Measurements from ENCODE around the gene CNNM1. TPM values are rescaled to one million over a fixed set of nuclear protein-coding genes. Genes with fewer than 3 reads are reported as not detected.

CNNM1 gene
- total RNA-seq, 1 experiment from 2014 or later: 0.90 TPM

DNA sequence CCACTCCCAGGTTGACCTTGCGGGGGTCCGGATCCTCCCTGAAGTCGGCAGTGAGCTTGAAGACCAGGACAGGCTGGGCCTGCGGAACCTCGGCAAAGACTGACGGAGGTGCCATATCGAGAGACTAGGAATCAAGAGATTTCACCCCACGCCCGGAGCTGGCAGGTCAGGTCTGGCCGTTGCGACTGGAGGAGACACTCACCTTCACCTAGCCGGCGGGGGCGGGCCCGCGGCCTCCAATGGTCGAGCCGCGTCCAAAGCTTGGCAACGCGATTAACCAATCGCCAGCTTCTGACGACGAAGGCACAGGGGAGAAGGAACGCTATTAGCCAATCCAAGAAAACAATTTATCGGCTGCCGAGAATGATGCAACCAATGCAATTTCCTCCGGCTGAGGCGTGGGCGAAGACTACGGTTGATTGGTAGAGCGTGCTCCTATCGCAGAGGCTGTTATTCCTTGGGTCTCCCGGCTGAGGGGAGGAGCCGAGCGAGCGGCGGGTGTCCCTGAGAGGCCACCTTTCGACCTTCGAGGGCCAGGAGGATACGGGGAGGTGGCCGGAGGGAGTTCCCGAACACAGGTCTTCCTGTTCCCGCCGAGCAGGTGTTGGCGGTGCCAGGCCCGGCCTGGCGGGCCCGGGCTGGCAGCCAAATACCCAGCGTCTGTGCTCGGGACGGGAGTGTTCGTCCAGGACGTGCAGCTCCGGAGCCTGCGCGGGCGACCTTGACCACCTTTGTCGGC lies 101.5 kb downstream of the CNNM1 start, which contains the start of gene GOT1 (continued):
- TF ChIP-seq ZNF219 (CRISPR knock-in tag; IDR thresholded peaks at IDR 0.05; ENCODE audit: borderline replicate concordance) (no peak), MAX (CRISPR knock-in tag; IDR thresholded peaks at IDR 0.05) (peak; percentile 70; the same call in 1 of the 2 replicates), ZNF138 (CRISPR knock-in tag; conservative IDR thresholded peaks at IDR 0.05) (no peak), ZNF416 (CRISPR knock-in tag; IDR thresholded peaks at IDR 0.05) (peak; percentile 13; the same call in 1 of the 2 replicates), AR (CRISPR knock-in tag; IDR thresholded peaks at IDR 0.05) (no peak), TEAD4 (CRISPR knock-in tag; IDR thresholded peaks at IDR 0.05) (no peak), STAT6 (CRISPR knock-in tag; conservative IDR thresholded peaks at IDR 0.05; ENCODE audit: low read depth) (no peak)
- TF ChIP-seq, protein P1, sequence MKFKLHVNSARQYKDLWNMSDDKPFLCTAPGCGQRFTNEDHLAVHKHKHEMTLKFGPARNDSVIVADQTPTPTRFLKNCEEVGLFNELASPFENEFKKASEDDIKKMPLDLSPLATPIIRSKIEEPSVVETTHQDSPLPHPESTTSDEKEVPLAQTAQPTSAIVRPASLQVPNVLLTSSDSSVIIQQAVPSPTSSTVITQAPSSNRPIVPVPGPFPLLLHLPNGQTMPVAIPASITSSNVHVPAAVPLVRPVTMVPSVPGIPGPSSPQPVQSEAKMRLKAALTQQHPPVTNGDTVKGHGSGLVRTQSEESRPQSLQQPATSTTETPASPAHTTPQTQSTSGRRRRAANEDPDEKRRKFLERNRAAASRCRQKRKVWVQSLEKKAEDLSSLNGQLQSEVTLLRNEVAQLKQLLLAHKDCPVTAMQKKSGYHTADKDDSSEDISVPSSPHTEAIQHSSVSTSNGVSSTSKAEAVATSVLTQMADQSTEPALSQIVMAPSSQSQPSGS (CRISPR knock-in tag; IDR thresholded peaks at IDR 0.05; ENCODE audit: borderline replicate concordance, low read depth): no peak

GRCh38 chr10:99431190-99431760 lies 102.1 kb downstream of the CNNM1 start:
- POLR2A ChIA-PET: interaction anchor here (0.6 to 2.0 kb wide), 13 partner anchors 18 to 965 kb away, joined by 3 to 9 read pairs (median 4); partner anchors contain the start of genes NKX2-3 and SLC25A28
- TF ChIP-seq ZNF423 (CRISPR knock-in tag; IDR thresholded peaks at IDR 0.05) (no peak), AR (CRISPR knock-in tag; IDR thresholded peaks at IDR 0.05) (no peak), ARID4B (CRISPR knock-in tag; IDR thresholded peaks at IDR 0.05; ENCODE audit: borderline replicate concordance) (no peak), ESRRA (CRISPR knock-in tag; IDR thresholded peaks at IDR 0.05; ENCODE audit: borderline replicate concordance) (peak; percentile 26; the same call in 1 of the 2 replicates), NFYB (CRISPR knock-in tag; conservative IDR thresholded peaks at IDR 0.05; ENCODE audit: low read depth) (no peak), TEAD4 (CRISPR knock-in tag; IDR thresholded peaks at IDR 0.05) (peak; percentile 50; the same call in 1 of the 2 replicates), E2F4 (CRISPR knock-in tag; IDR thresholded peaks at IDR 0.05; ENCODE audit: borderline replicate concordance, low read depth) (no peak)
- TF ChIP-seq, protein P2, sequence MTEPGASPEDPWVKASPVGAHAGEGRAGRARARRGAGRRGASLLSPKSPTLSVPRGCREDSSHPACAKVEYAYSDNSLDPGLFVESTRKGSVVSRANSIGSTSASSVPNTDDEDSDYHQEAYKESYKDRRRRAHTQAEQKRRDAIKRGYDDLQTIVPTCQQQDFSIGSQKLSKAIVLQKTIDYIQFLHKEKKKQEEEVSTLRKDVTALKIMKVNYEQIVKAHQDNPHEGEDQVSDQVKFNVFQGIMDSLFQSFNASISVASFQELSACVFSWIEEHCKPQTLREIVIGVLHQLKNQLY (CRISPR knock-in tag; IDR thresholded peaks at IDR 0.05): no peak

More at GRCh38 chr10:99431190-99431760, 102.1 kb downstream of the CNNM1 start:
- Mint-ChIP-seq H3K36me3 (no peaks in the 10 kb centered on the region), H3K27me3 (ENCODE audit: low read depth) (no peaks in the 10 kb centered on the region), H3K4me3 (peak overlapping the region; percentile 99), H3K4me1 (peaks cover 14% of the 10 kb centered on the region), H3K9me3 (no peaks in the 10 kb centered on the region), H3K27ac (peak overlapping the region; percentile 99)
- DNase-seq (ENCODE audit: low spot score) (peak; percentile 53), ATAC-seq (peak; percentile 8)
- CTCF ChIA-PET: interaction anchor here (1.0 to 1.7 kb wide), 10 partner anchors 11 to 228 kb away, joined by 3 to 13 read pairs (median 4); partner anchors contain the start of genes ENTPD7 and SLC25A28
